Stimulated activated CD4-positive, alpha-beta T cell treated with anti-CD3 and anti-CD28 coated beads, Interleukin-1b, Interleukin-23, amount 100 ng/mL, for 1 hour (primary cell): ENCODE measurements around the gene ABHD17B.
"Not testable (repeated sequence)": the region's sequence is repeated elsewhere in the genome, so short reads cannot be mapped to it uniquely, and the experiment has no call there.

ENCODE experiments used
- DNase-seq, 2 donors: peaks; one replicate each; pipeline ENCODE4 v3.0.0-alpha.2; 2020; ENCODE audit warnings: low read depth in 2 of 2

Gene ABHD17B

DNA sequence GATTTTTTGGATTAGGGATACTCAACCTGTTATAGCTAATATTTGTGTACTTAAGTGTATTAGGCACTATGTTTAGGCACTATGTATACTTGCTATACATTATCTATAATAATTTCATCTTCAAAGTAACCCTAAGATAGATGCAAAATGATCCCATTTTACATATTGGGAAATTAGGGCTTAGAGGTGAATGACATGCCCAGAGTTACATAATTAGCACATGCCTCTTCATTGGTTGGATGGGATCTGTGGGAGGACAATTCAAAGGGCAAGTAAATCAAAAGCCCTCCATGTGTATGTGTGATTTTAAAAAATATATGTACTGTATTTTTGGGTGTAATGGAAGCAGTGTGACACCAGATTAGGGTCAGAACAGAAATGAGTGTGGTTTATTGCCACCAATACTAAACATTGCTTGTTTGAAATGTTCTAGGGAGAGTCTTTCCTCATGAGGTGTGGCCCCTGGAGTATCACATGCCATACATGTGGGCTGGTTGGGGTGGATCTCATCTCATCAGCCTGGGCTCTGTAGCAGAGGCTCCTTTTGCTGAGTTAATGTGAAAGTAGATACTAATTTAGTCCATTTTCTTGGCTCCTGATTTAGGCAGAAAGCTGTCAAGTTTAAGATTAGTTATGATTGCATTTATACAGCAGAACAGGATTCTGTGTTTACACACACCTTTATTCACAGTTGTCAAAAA, 6.0 kb upstream of the ABHD17B start:
- no peak for DNase-seq

GRCh38 chr9:71915495-71915894, 4.5 kb upstream of the ABHD17B start:
- DNase-seq: no peak

DNA sequence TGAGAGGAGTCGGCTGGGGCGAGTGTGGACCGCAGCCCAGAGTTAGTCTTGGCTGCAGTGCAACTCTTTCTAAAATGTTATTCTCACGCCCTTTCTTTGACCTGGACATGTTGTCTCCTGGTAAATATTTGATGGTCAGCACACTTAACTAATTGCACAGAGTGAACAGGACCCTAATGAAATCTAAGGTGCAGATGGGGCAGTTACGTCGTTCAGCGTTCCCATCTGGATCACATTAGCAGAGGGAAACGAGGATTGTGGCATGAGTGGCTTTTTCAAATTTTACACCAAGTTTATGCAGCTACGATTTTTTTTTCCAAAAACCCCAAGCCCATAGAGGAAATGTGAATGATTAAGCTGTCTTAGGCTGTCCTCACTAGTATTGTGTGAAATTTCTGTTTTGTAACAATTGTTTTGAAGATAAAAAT, 929 bp upstream of the ABHD17B start:
- DNase-seq: no peak

- DNase-seq: no peak
Observed at GRCh38 chr9:71910650-71911060, 338 bp downstream of the ABHD17B start.

DNA sequence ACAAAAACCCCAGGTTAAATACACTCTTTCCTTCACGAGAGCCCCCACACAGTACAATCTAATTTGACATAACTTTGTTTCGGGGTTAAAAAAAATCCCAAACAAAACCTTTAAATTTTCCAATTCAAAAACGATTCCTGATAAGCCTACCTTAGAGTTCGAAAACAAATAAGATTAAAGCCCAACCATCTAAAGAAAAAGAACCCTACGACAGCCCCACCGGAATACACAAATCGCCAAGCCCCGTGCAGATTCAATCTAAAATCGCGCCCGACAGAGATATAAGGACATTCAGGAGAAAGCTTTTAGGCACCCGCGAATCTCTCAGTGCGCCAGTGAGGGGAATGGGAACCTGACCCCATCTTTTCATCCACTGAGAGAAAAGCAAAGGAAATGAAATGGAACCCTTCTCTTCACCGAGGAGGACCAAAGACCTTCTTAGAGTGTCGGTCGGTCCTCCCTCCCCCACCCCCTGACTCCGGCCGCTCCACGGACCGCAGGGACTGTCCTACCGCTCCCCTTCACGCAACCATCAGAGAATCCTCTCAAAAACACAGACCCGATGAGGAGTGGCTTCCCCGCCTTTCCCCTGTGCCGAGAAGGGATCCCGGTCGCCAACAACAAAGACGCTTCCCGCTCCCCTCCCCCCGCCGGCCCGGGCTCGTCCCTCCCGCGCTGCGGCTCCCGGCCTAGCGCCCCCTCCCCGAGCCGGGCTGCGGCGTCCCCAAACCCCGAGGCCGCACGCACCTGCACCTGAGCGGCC, 925 bp downstream of the ABHD17B start:
- DNase-seq: no peak

GRCh38 chr9:71908825-71909224, 2.2 kb downstream of the ABHD17B start:
- no peak for DNase-seq

- no peak for DNase-seq
Observed at GRCh38 chr9:71904076-71904475, 6.9 kb downstream of the ABHD17B start.

GRCh38 chr9:71901695-71902597, 9.0 kb downstream of the ABHD17B start:
- no peak for DNase-seq

- DNase-seq: not testable (repeated sequence)
Observed at GRCh38 chr9:71898756-71899155, 12.2 kb downstream of the ABHD17B start.

DNA sequence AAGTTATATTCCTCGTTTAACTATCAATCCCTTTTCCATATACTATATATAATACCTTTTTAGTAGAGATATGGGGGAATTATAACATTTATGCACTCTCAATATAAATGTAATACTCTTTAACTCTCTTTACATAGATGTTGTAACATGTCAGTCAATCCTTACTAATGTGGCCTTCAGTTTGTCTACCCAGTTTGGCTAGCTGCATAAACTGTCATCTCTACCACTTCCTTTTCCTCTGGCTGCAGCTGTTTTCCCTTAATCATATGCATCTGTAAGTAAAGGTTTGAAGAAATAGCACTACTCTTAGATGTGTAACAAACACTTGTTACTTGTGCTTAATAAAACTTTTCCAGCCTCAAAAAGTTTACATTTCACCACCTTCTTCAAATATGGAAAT, 13.4 kb downstream of the ABHD17B start:
- no peak for DNase-seq

DNA sequence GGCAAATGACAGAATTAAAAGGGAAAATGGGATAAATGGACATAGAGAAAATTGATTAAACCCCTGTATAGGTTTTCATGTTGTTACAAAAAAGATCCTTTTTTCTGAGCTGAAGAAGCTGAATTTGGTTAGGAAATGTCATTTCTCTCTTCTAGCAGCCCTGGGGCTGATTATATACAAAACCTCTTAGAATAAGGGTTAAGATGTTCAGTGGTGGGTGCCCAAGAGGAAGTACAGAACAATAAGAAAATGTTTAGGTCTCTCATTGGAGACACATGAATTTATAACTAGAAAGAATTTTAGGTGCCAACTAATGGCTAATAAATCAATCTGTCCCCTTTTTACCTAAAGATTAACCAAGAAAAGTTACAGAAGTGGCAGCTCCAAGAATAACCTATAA, 14.2 kb downstream of the ABHD17B start:
- DNase-seq: no peak

- no peak for DNase-seq
Observed at GRCh38 chr9:71895955-71896354, 15.0 kb downstream of the ABHD17B start.

DNA sequence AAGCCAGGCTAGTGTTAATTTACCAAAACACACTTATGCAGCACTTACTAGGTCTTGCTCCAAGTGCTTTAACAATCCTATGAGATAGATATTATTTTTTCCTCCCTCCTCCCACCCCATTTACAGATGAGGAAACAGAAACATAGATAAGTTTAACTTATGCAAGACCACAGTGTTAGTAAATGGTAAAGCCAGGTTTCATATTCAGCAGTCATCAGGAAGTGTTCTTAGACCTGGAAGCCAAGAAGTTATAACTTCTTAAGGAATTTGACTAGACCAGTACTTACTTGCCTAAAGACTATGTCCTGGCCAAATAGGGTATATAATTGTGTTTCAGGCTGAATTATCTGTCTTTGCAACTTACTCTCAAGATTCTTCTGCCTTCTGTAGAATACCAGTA, 15.9 kb downstream of the ABHD17B start:
- DNase-seq: no peak

GRCh38 chr9:71891557-71892189, 19.3 kb downstream of the ABHD17B start:
- no peak for DNase-seq

- no peak for DNase-seq
Observed at GRCh38 chr9:71890042-71890679, 20.8 kb downstream of the ABHD17B start.

GRCh38 chr9:71887362-71887761, 23.6 kb downstream of the ABHD17B start:
- DNase-seq: no peak

GRCh38 chr9:71886541-71886940, 24.5 kb downstream of the ABHD17B start:
- DNase-seq: no peak

- no peak for DNase-seq
Observed at GRCh38 chr9:71886015-71886414, 25.0 kb downstream of the ABHD17B start.

DNA sequence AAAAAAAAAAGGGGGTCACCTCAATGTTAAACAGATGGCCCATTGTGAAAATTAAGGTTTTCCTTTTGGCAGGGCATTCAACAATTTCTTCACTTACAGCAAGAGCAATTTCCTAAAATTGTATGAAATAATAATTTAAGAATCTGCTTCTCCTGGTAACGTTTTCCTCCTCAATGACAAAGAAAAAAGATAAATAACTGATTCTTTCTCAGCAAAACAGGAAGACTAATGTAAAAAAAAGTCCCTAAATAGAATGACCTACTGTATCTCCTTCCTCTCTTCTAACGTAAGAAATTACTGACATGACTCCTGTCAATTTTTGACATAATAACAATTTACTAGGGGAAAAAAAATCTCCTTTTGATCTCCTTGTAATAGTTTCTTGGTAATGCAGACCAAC, 25.5 kb downstream of the ABHD17B start:
- DNase-seq: no peak

DNA sequence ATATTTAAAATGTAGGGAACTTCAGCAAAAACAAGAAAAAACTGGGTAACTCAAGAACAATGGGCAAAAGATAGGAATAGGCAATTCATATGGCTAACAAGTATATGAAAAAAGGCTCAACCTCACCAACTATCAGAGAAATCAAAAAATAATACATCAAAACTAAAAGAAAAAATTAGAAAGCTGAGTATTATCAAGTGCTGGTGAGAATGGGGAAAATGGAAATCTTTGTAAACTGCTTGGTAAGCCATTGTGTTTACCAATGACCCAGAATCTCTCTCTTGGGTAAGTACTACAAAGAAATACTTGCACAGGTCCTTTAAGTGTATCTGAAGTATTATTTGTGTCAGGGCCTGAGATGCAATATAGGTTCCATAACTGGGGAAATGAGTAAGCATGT, 27.0 kb downstream of the ABHD17B start:
- no peak for DNase-seq

GRCh38 chr9:71879644-71880174, 31.3 kb downstream of the ABHD17B start:
- no peak for DNase-seq
